ENCODE measurements around the gene PLCB3.

PLCB3 gene

GRCh38 chr11:64268025-64268892 lies 16.9 kb downstream of the PLCB3 start:
- no peak for DNase-seq

GRCh38 chr11:64268893-64269539 lies 17.7 kb downstream of the PLCB3 start:
- DNase-seq, result peak; percentile 48

GRCh38 chr11:64269540-64270220 lies 18.4 kb downstream of the PLCB3 start:
- peak; percentile 98 for DNase-seq

DNA sequence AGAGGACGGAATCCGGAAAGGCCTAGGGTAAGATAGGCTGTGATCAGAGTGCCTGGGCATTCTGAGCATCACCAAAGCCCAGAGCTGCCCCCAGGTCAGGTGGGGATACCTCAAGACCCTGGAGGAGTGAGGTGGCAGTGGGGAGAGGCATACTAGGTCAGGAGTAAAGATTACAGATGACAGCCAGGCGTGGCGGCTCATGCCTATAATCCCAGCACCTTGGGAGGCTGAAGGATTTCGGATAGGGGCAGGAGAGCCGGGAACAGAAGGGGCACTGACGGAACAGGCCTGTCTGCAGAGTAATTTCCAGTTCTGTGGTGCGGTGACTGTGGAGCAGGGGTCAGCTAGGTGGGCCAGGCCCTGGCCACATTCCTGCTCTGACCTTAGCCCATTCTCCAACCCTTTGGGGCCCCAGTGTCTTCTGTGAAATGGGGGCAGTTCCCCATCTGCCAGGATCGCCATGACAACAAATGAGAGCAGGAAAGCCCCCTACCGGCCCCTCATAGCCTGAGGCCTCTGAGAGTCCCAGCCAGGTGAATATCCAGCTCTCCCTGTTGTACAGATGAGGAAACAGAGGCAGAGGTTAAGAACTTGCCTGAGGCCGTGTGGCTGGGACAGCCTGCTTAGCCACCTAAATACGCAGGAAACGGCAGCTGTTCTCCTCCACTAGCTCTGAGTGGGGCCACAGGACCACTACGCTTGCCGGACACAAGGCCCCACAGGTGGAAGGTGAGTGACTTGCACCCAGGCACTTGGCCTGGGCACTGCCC lies 23.9 kb downstream of the PLCB3 start:
- DNase-seq, result no peak

DNA sequence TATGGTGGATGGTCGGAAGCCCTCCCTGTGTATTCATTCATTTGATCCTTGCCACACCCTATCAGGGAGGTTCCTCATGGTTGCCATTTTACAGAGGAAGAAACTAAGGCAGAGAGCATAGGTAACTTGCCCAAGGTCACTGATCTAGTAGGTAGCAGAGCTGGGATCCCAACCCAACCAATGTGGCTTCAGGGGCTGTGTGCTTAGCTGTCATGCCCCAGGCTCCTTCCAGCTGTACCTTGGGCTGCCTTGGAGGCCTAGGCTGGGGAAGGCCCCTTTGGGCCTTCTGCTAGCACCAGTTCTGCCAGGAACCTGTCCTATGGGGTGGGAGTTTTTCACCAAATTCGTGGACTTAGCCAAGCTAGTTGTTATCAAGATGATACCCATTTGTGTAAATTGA lies 24.5 kb downstream of the PLCB3 start:
- DNase-seq, result no peak

DNA sequence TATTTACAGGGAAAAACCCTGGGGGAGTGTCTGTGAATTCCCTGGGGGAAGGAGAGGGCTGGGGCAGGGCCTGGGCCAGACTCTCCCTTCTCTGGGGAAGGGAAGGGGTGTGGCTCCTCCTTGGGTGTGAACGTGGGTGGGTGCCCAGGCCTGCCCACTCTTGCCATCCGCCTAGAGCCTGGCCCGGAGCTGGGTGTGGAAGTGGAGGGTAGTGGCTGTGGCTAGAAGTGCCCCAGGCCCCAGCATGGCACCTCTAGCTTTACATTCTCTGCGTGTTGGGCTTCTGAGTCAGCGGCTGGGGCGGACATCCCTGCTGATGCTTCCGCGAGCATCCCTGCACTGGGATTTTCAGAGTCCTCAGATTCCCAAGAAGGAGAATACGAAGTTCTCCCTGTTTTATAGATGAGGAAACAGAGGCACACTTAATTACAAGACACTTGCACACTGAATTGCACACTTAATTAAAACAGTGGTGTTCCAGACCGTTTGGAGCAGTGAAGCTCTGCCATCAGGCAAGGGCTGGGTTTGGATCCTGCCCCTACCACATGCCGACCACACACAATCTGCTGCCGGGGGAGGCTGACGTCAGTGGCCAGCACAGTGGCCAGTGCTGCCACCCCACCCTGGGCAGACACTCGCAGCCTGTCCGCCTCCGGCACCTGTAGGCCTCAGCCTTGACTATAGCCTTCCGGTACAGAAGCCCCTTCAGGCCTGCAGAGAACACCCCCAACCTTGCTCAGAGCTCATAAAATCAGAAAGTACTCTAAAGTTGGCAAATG lies 25.5 kb downstream of the PLCB3 start:
- no peak for DNase-seq

DNA sequence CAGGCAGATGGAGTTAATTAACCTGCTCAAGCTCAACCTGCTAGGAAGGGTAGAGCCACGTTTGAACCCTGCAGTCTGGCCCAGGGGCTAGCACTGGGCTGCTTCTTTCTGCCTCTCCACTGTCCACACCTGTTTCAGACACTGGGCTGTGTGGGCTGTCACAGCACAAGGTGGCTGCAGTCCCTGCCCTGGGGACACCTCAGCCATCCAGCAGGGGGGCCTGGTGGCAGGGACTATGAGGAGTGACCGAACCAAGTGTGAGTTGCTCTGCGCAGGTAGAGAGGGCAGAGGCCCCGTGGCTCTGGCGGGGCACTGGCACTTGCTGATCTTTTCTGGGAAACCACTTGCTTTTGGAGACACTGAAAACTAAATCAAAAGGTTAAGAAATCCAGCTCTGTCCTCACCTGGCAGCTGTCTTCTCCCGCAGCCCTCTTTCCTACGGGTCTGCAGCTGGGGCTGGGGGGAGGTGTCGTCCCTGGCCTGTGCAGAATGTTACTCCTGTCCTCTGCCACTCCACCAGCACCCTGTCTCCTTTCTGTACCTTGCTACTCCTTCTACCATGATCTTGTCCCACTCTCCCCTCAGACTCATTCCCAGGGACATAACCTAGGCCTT lies 27.4 kb downstream of the PLCB3 start:
- DNase-seq, result no peak

GRCh38 chr11:64281957-64282770 lies 30.8 kb downstream of the PLCB3 start:
- no peak for DNase-seq

DNA sequence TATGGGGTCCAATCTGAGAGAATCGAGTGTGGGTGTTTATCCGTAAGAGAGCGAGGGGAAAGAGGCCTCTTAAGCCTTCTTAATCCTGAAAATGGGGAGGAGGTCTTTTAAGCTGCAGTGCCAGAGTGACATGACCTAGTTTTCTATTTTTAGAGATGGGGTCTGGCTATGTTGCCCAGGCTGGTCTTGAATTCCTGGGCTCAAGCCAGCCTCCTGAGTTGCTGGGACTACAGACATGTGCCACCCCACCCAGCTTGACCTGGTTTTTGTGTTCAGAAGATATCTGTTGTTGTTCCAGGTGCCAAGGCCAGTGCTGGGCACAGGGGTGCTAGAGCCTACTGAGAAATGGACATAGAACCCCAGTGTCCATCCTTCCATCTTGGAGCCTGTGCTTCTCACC lies 31.8 kb downstream of the PLCB3 start:
- DNase-seq, result no peak

- peak; percentile 94 for DNase-seq
Observed at GRCh38 chr11:64284048-64284961, 33.0 kb downstream of the PLCB3 start, which contains the start of gene BAD. BAD (minus strand) TSS chr11:64284665; CDS start chr11:64284368, 297 bp downstream.

DNA sequence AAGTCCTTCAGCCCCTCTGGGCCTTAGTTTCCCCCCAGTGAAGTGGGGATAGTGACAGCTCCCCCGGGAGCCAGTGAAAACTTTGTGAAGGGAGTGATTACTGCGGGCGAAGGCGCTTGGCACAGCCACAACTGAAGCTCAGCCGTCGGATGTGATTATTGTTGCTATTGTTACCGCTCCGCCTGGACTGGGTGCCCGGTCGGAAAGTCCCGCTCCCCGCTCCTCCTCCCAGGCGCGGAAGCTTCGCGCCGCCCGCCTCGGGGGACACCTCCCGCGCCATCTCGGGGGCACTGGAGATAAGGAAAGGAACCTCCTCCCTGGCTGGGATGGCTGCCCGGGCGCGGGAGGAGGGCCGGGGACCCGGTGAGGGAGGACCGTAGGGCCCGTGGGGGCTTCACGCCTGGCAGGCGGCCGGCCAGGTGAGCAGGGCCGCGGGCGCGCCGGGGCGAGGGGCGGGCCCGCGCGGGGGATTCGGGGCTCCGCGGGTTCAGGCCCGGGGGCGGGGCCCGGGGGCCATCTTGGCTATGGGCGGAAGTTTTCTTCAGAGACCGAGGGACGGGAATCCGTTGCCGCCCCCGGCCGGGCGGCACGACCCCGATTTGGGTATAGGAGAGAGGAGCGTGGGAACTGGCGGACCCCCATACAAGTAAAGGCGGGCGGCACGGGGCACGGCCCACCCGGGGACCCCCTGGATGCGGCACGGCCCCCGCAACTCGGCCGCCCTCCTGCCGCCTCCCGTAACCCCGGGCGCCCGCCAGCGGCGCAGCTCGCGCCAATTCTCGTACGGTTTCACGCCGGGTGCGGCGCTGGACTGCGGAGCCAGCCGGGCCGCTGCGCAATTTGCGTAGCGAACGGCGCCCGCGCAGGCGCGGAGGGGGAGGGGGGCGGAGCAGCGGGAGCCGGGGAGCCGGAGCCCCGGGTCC lies 33.9 kb downstream of the PLCB3 start, which contains the start of gene GPR137:
GPR137 (plus strand) TSS at position 887 of the 923 bp plus-strand sequence. CDS start 677 bp downstream, outside the sequence.
- peak; percentile 94 for DNase-seq

- peak; percentile 27 for DNase-seq
Observed at GRCh38 chr11:64285885-64286800, 34.8 kb downstream of the PLCB3 start.

- DNase-seq, result no peak
Observed at GRCh38 chr11:64286801-64287159, 35.5 kb downstream of the PLCB3 start.

GRCh38 chr11:64287676-64288352 lies 36.5 kb downstream of the PLCB3 start:
- no peak for DNase-seq

DNA sequence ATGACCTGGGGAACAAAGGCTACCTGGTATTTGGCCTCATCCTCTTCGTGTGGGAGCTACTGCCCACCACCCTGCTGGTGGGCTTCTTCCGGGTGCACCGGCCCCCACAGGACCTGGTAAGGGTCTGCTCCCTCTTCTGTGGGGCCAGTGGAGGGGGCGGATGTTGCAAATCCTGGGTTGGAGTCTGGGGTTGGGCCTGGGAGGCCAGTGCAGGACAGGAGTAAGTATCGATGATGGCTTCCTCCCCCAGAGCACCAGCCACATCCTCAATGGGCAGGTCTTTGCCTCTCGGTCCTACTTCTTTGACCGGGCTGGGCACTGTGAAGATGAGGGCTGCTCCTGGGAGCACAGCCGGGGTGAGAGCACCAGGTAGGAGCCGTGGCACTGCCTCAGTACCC lies 37.0 kb downstream of the PLCB3 start:
- no peak for DNase-seq

DNA sequence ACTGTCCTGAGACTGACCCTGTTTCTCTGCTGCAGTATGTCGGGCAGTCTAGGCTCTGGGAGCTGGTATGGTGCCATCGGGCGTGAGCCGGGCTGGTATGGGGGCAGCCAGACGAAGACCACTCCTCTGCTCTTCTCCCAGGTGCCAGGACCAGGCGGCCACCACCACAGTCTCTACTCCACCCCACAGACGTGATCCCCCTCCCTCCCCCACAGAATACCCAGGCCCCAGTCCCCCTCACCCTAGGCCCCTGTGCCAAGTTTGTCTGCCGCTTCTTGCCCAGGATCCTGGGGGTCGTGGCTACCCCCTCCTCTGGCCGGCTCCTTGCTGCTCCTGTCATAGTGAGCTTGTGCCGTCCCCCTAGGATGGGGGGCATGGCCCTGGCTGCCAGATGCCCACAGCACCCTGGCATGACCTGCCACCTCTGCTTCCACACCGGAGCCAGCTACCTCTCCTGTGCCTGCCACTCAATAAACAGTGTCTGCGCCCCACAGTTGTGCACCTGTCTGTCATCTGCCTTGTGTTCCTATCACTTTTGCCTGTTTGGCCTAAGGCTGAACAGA lies 37.8 kb downstream of the PLCB3 start:
- no peak for DNase-seq
